Common myeloid progenitor, CD34-positive (primary cell): ENCODE measurements around the gene LYSMD1.

ENCODE experiments used
- CTCF ChIA-PET: fragments of 350-600 bp; sonication (Branson Sonifier 250); formaldehyde crosslinking; loops from one replicate; lab custom pipeline; 2021; ENCODE audit warnings: antibody characterized with exemption; lab: Charles Lee
- POLR2A ChIA-PET: fragments of 350-600 bp; sonication (Branson Sonifier 250); formaldehyde crosslinking; loops from one replicate; lab custom pipeline; 2021; ENCODE audit warnings: antibody characterized with exemption; lab: Charles Lee
- DNase-seq, 3 donors: peaks; one replicate each; pipeline versions ENCODE4 v3.0.0 to v3.0.0-alpha.2; 2013
- H3K27ac ChIP-seq, 2 experiments: 1 replicate in 1 of 2; 2 replicates in 1 of 2; pipeline ENCODE4 v1.7.0; 2013; ENCODE audit warnings: inconsistent platforms in 2 of 2, low read length in 2 of 2, mild to moderate bottlenecking in 2 of 2, low read depth in 1 of 2, moderate library complexity in 1 of 2; ENCODE audit not compliant: severe bottlenecking in 2 of 2, insufficient read depth in 1 of 2, poor library complexity in 1 of 2
- H3K27me3 ChIP-seq, 5 experiments: replicated peaks in 2 of 5; 1 replicate in 3 of 5; 2 replicates in 2 of 5; pipeline versions ENCODE4 v1.6.1 to v1.7.0; 2013; ENCODE audit warnings: low read length in 4 of 5, mild to moderate bottlenecking in 2 of 5, moderate library complexity in 2 of 5, inconsistent platforms in 1 of 5; ENCODE audit not compliant: insufficient read depth in 5 of 5, control insufficient read depth in 4 of 5
- H3K36me3 ChIP-seq, 4 experiments: 1 replicate in 2 of 4; 2 replicates in 2 of 4; pipeline versions ENCODE4 v1.6.1 to v1.7.0; 2013; ENCODE audit warnings: low read length in 3 of 4, control low read depth in 1 of 4, mild to moderate bottlenecking in 1 of 4; ENCODE audit not compliant: control insufficient read depth in 4 of 4, insufficient read depth in 4 of 4
- H3K4me1 ChIP-seq, 4 experiments: 1 replicate in 3 of 4; 2 replicates in 1 of 4; pipeline versions ENCODE4 v1.6.1 to v1.7.1; 2013; ENCODE audit warnings: low read length in 3 of 4, mild to moderate bottlenecking in 3 of 4, control low read depth in 1 of 4, inconsistent platforms in 1 of 4, moderate library complexity in 1 of 4; ENCODE audit not compliant: control insufficient read depth in 4 of 4, insufficient read depth in 4 of 4; ENCODE audit errors: control extremely low read depth in 1 of 4
- H3K4me3 ChIP-seq, 7 experiments: 1 replicate in 4 of 7; 2 replicates in 3 of 7; pipeline versions ENCODE4 v1.5.1 to v1.7.0; 2013; ENCODE audit warnings: mild to moderate bottlenecking in 7 of 7, low read length in 6 of 7, moderate library complexity in 6 of 7, inconsistent platforms in 2 of 7, low read depth in 2 of 7, control low read depth in 1 of 7; ENCODE audit not compliant: insufficient read depth in 4 of 7, control insufficient read depth in 1 of 7; ENCODE audit errors: extremely low read depth in 1 of 7
- H3K9me3 ChIP-seq, 5 experiments: 1 replicate in 4 of 5; 2 replicates in 1 of 5; pipeline versions ENCODE4 v1.6.1 to v1.7.1; 2013; ENCODE audit warnings: low read length in 4 of 5, mild to moderate bottlenecking in 2 of 5, inconsistent platforms in 1 of 5, low read depth in 1 of 5, moderate library complexity in 1 of 5; ENCODE audit not compliant: control insufficient read depth in 4 of 5, insufficient read depth in 2 of 5; ENCODE audit errors: control extremely low read depth in 1 of 5
- WGBS: methylation state at CpG from one replicate; pipeline ENCODE4 v1.1.5; 2013; ENCODE audit not compliant: insufficient coverage; 5-methylcytosine and 5-hydroxymethylcytosine counted together

LYSMD1 gene

GRCh38 chr1:151175863-151176262 lies 10.2 kb upstream of the LYSMD1 start, which contains the start of gene TMOD4:
Gene TMOD4 (minus strand): TSS chr1:151175981. CDS start chr1:151174875, 1,106 bp downstream.
- H3K4me3 ChIP-seq = no peak within 1 kb of the TSS
- DNase-seq = peak; percentile 45 to 72 (median 67)
- no peaks in the 10 kb centered on the region for H3K4me1 ChIP-seq
- H3K27ac ChIP-seq = no peak within 1 kb of the TSS
- POLR2A ChIA-PET = no interaction called here
- peaks cover 10 to 75% (median 53%) of the 10 kb centered on the region in 4 experiments for H3K36me3 ChIP-seq
- CTCF ChIA-PET = interaction anchor here (0.6 to 2.6 kb wide), 9 partner anchors 9 to 79 kb away, joined by 3 to 22 read pairs (median 3); partner anchors contain the start of genes PSMD4, TNFAIP8L2 and VPS72
- H3K27me3 ChIP-seq = no peaks in the 10 kb centered on the region
- no CpG with 5 or more reads among the region's 4 CpGs for WGBS
- H3K9me3 ChIP-seq = no peaks in the 10 kb centered on the region

- Histone ChIP-seq H3K4me1 (no peaks in the 10 kb centered on the region), H3K4me3 (no peak overlapping the region), H3K9me3 (no peaks in the 10 kb centered on the region), H3K27me3 (no peaks in the 10 kb centered on the region), H3K27ac (no peak overlapping the region), H3K36me3 (peaks cover 8 to 76% (median 54%) of the 10 kb centered on the region in 4 experiments)
- 82% methylated on average over 2 of the region's 6 CpGs for whole genome bisulfite sequencing
- ChIA-PET POLR2A (no interaction called here), CTCF (interaction anchor here (0.6 to 2.6 kb wide), 11 partner anchors 8 to 80 kb away, joined by 3 to 22 read pairs (median 3); partner anchors contain the start of genes PSMD4, TNFAIP8L2 and VPS72)
- DNase-seq = no peak
Observed at GRCh38 chr1:151175041-151175741, 9.5 kb upstream of the LYSMD1 start.

GRCh38 chr1:151171190-151171589 lies 5.5 kb upstream of the LYSMD1 start:
- no peak overlapping the region for H3K4me3 ChIP-seq
- H3K27ac ChIP-seq = no peak overlapping the region
- ChIA-PET CTCF (interaction anchor here (1.0 to 1.7 kb wide), 4 partner anchors 12 to 30 kb away, joined by 3 to 5 read pairs (median 4); partner anchors contain the start of genes PIP5K1A and VPS72), POLR2A (no interaction called here)
- no peaks in the 10 kb centered on the region for H3K27me3 ChIP-seq
- 95% methylated on average over 2 of the region's 5 CpGs for WGBS
- H3K36me3 ChIP-seq = peaks cover 5 to 61% (median 47%) of the 10 kb centered on the region in 4 experiments
- H3K9me3 ChIP-seq = no peaks in the 10 kb centered on the region
- H3K4me1 ChIP-seq = peaks cover 0 to 12% (median 11%) of the 10 kb centered on the region in 4 experiments
- DNase-seq = no peak

GRCh38 chr1:151167116-151167515 lies 1.4 kb upstream of the LYSMD1 start:
- H3K27ac ChIP-seq = peak overlapping the region; percentile 84 to 89
- H3K27me3 ChIP-seq = no peaks in the 10 kb centered on the region
- H3K9me3 ChIP-seq = no peaks in the 10 kb centered on the region
- H3K4me3 ChIP-seq = peak overlapping the region in 6 of 7 experiments; percentile 23 to 99 (median 96)
- 96% methylated on average over 5 of the region's 6 CpGs for WGBS
- ChIA-PET POLR2A (no interaction called here), CTCF (interaction anchor here (1.0 to 1.6 kb wide), 5 partner anchors 9 to 95 kb away, joined by 3 to 7 read pairs (median 3); partner anchors contain the start of gene TMOD4)
- peaks cover 0 to 28% (median 22%) of the 10 kb centered on the region in 4 experiments for H3K4me1 ChIP-seq
- DNase-seq = no peak
- peaks cover 3 to 43% (median 27%) of the 10 kb centered on the region in 4 experiments for H3K36me3 ChIP-seq

- peaks cover 3 to 44% (median 29%) of the 10 kb centered on the region in 4 experiments for H3K36me3 ChIP-seq
- peaks cover 0 to 28% (median 23%) of the 10 kb centered on the region in 4 experiments for H3K4me1 ChIP-seq
- ChIA-PET CTCF (interaction anchor here (0.9 to 1.4 kb wide), 6 partner anchors 9 to 166 kb away, joined by 3 read pairs; partner anchors contain the start of gene TMOD4), POLR2A (interaction anchor here (0.7 to 0.9 kb wide), 2 partner anchors 23 to 160 kb away, joined by 3 read pairs; partner anchors contain the start of gene VPS72)
- DNase-seq = peak in 2 of 3 donors; percentile 43 to 52
- peak overlapping the region; percentile 78 to 99 (median 94) for H3K4me3 ChIP-seq
- peak overlapping the region; percentile 84 to 89 for H3K27ac ChIP-seq
- 0% methylated on average over 8 of the region's 15 CpGs for WGBS
- H3K9me3 ChIP-seq = no peaks in the 10 kb centered on the region
- H3K27me3 ChIP-seq = no peaks in the 10 kb centered on the region
Observed at GRCh38 chr1:151166505-151166956, 829 bp upstream of the LYSMD1 start.

GRCh38 chr1:151165281-151165737 lies 393 bp downstream of the LYSMD1 start:
- no peaks in the 10 kb centered on the region for H3K27me3 ChIP-seq
- H3K4me1 ChIP-seq = peaks cover 2 to 34% (median 31%) of the 10 kb centered on the region in 4 experiments
- peak in 1 of 3 donors; percentile 7 for DNase-seq
- H3K9me3 ChIP-seq = no peaks in the 10 kb centered on the region
- POLR2A ChIA-PET = no interaction called here
- H3K36me3 ChIP-seq = peaks cover 0 to 42% (median 24%) of the 10 kb centered on the region in 4 experiments
- peak overlapping the region; percentile 78 to 99 (median 94) for H3K4me3 ChIP-seq
- CTCF ChIA-PET = interaction anchor here (0.7 to 1.2 kb wide), 3 partner anchors 8 to 88 kb away, joined by 3 to 4 read pairs (median 3); partner anchors contain the start of gene TNFAIP8L2
- 35% methylated on average over 8 of the region's 15 CpGs for WGBS
- peak overlapping the region in 1 of 2 experiments; percentile 89 for H3K27ac ChIP-seq
